K562 (cell line): ENCODE results near the gene RABL3. TPM values are rescaled to one million over a fixed set of nuclear protein-coding genes. Genes with fewer than 3 reads are reported as not detected.

Source experiments
- ATAC-seq: fragments of 200-7000 bp; cut with Tn5 transposase; 3 replicates; pipeline ENCODE4 v1.9.1; 2020; ENCODE audit warnings: moderate library complexity
- BruUV-seq: library from RNA; stranded (reverse); fragments of 400-500 nt; replicated peaks from 2 replicates; lab custom pipeline; 2021; lab: Mats Ljungman, UMichigan
- CTCF ChIA-PET: fragments of 300-600 bp; formaldehyde crosslinking; extraction: SDS; loops from one replicate; lab custom pipeline; 2021; ENCODE audit warnings: low intra/inter-chr PET ratio; lab: Yijun Ruan, JAX
- POLR2A ChIA-PET: fragments of 300-600, 350-650 bp; sonication (Branson Sonifier 250); formaldehyde crosslinking; extraction: SDS; loops from one replicate; lab custom pipeline; 2021; ENCODE audit warnings: antibody characterized with exemption, inconsistent platforms; lab: Yijun Ruan, JAX
- DNase-seq, 4 experiments: peaks; one replicate each; pipeline versions ENCODE4 v3.0.0 to v3.0.0-alpha.2; 2011 to 2018; ENCODE audit warnings: low spot score in 3 of 4, mixed read lengths in 3 of 4; ENCODE audit errors: extremely low read depth in 1 of 4
- FAIRE-seq: peaks from 2 replicates; lab custom pipeline; 2011; peaks lifted over from hg19 to GRCh38; lab: Jason Lieb, UNC
- H2AFZ ChIP-seq: 2 replicates; pipeline ENCODE4 v1.6.0; 2011; ENCODE audit warnings: low read depth, low read length, control low read depth, inconsistent platforms
- H3K27ac ChIP-seq: fragments of 200-600 bp; 3 replicates; pipeline ENCODE4 v1.8.0; 2011; ENCODE audit warnings: low read depth, mild to moderate bottlenecking, control low read depth, inconsistent platforms, low read length, moderate library complexity, mixed read lengths; ENCODE audit errors: extremely low read depth
- H3K27me3 ChIP-seq, 2 experiments: fragments of 300-600 bp in 1 of 2; 2 replicates in 1 of 2; 3 replicates in 1 of 2; pipeline versions ENCODE4 v1.6.0 to v1.8.0; 2011; ENCODE audit warnings: inconsistent platforms in 2 of 2, low read length in 2 of 2, mild to moderate bottlenecking in 1 of 2, mixed read lengths in 1 of 2, moderate library complexity in 1 of 2; ENCODE audit not compliant: control insufficient read depth in 2 of 2, insufficient read depth in 2 of 2
- H3K36me3 ChIP-seq: fragments of 300-600 bp; 3 replicates; pipeline ENCODE4 v1.8.0; 2011; ENCODE audit warnings: mild to moderate bottlenecking, low read length, inconsistent platforms; ENCODE audit not compliant: control insufficient read depth, insufficient read depth
- H3K4me1 ChIP-seq, 2 experiments: fragments of 200-600 bp in 1 of 2; replicated peaks in 1 of 2; 2 replicates in 1 of 2; 3 replicates in 1 of 2; pipeline versions ENCODE4 v1.5.1 to v1.8.0; 2011; ENCODE audit warnings: inconsistent platforms in 2 of 2, low read length in 2 of 2, mild to moderate bottlenecking in 1 of 2, mixed read lengths in 1 of 2, moderate library complexity in 1 of 2; ENCODE audit not compliant: control insufficient read depth in 2 of 2, insufficient read depth in 2 of 2
- H3K4me2 ChIP-seq: 2 replicates; pipeline ENCODE4 v1.6.1; 2011; ENCODE audit warnings: low read length, control low read depth, inconsistent platforms, mixed read lengths; ENCODE audit not compliant: insufficient read depth
- H3K4me3 ChIP-seq: fragments of 200-600 bp; sonication (generic), shearing (Covaris generic); 2 replicates; pipeline ENCODE4 v1.5.1; 2016; ENCODE audit warnings: control low read depth, inconsistent platforms
- H3K79me2 ChIP-seq: fragments of 200-600 bp; 3 replicates; pipeline ENCODE4 v1.8.0; 2011; ENCODE audit warnings: low read length, inconsistent platforms; ENCODE audit not compliant: control insufficient read depth, insufficient read depth
- H3K9ac ChIP-seq, 2 experiments: 2 replicates each; pipeline versions ENCODE4 v1.6.0 to v1.6.1; 2011; ENCODE audit warnings: low read depth in 2 of 2, low read length in 2 of 2, control low read depth in 1 of 2, inconsistent platforms in 1 of 2, mild to moderate bottlenecking in 1 of 2, mixed read lengths in 1 of 2; ENCODE audit not compliant: insufficient read depth in 1 of 2
- H3K9me1 ChIP-seq: one replicate; pipeline ENCODE4 v1.6.0; 2011; ENCODE audit warnings: inconsistent platforms, mild to moderate bottlenecking, low read length, moderate library complexity; ENCODE audit not compliant: control insufficient read depth, insufficient read depth
- H3K9me3 ChIP-seq: replicated peaks from 2 replicates; pipeline ENCODE4 v1.5.1; 2011; ENCODE audit warnings: low read depth, low read length, inconsistent platforms; ENCODE audit not compliant: control insufficient read depth, insufficient read depth
- H4K20me1 ChIP-seq: replicated peaks from 2 replicates; pipeline ENCODE4 v1.6.1; 2011; ENCODE audit warnings: low read length, inconsistent platforms, mixed read lengths; ENCODE audit not compliant: control insufficient read depth, insufficient read depth
- FOS ChIP-seq: IDR thresholded peaks from 3 replicates; pipeline ENCODE4 v1.6.1; 2011; ENCODE audit not compliant: insufficient read length; ENCODE audit errors: extremely low read depth
- FOXA1 ChIP-seq: fragments of 450-650 bp; IDR thresholded peaks from 2 replicates; pipeline ENCODE4 v1.6.1; 2016; ENCODE audit warnings: mild to moderate bottlenecking, borderline replicate concordance
- KAT2B ChIP-seq: IDR thresholded peaks from one replicate; pipeline ENCODE4 v1.6.1; 2012; ENCODE audit warnings: low read depth, mild to moderate bottlenecking, control low read depth, inconsistent platforms, low read length, moderate library complexity
- KLF13 ChIP-seq: fragments of 450-650 bp; IDR thresholded peaks from 2 replicates; pipeline ENCODE4 v1.6.1; 2016; ENCODE audit warnings: missing genetic modification characterization, low read depth, mild to moderate bottlenecking, missing compliant biosample characterization, moderate library complexity, borderline replicate concordance
- ZNF583 ChIP-seq: fragments of 250-450 bp; sonication (Bioruptor Pico); IDR thresholded peaks from 2 replicates; pipeline ENCODE4 v1.4.0; 2020
- ZNF668 ChIP-seq: fragments of 250-450 bp; sonication (Bioruptor Pico); IDR thresholded peaks from 2 replicates; pipeline ENCODE4 v1.8.0; 2022; ENCODE audit warnings: mild to moderate bottlenecking, inconsistent platforms
- in situ Hi-C: fragments of 300-500 bp; cut with MboI; formaldehyde crosslinking; loops from 4 replicates; pipeline ENCODE4 v1.15.0; 2018; ENCODE audit warnings: inconsistent platforms, mixed read lengths
- intact Hi-C: fragments of 100-400 bp; cut with micrococcal nuclease; formaldehyde crosslinking; loops from 2 replicates; pipeline ENCODE4 v1.14.2; 2022
- polyA plus RNA-seq, 8 experiments: library from polyadenylated mRNA; depleted of rRNA in 4 of 8; stranded (reverse) in 5 of 8; unstranded in 3 of 8; fragments of >200 nt; fragmentation: Nextera tagmentation in 2 of 8; fragmentation: Illumina TruSeq in 1 of 8; extraction: Ambion mirVana in 2 of 8; extraction: Trizol in 1 of 8; gene quantifications; 2 replicates each; pipeline versions ENCODE4 v1.2.1 to v1.2.3, GENCODE V29; 2011 to 2014; ENCODE audit warnings: inconsistent platforms in 1 of 8, missing spikeins in 1 of 8
- total RNA-seq, 7 experiments: library from RNA; depleted of rRNA in 6 of 7; stranded (reverse); fragments of >200 nt in 6 of 7; fragmentation: Illumina TruSeq in 2 of 7; extraction: Trizol in 2 of 7; gene quantifications; 2 replicates each; pipeline versions ENCODE4 v1.2.1 to v1.2.3, GENCODE V29; 2011 to 2021; ENCODE audit warnings: low replicate concordance in 1 of 7
- TF ChIP-seq, protein P1 (sequence below): fragments of 250-450 bp; sonication (Bioruptor Pico); IDR thresholded peaks from 2 replicates; pipeline ENCODE4 v1.4.0; 2020; ENCODE audit warnings: mild to moderate bottlenecking
- TF ChIP-seq, protein P2 (sequence below): fragments of 450-650 bp; formaldehyde crosslinking; IDR thresholded peaks from 2 replicates; pipeline ENCODE4 v1.4.0; 2020; ENCODE audit warnings: mild to moderate bottlenecking, mixed read lengths
- TF ChIP-seq, protein P3 (sequence below): fragments of 150-350 bp; IDR thresholded peaks from 2 replicates; pipeline ENCODE4 v1.6.1; 2014; ENCODE audit warnings: low read depth, mild to moderate bottlenecking, low read length, borderline replicate concordance

The RABL3 gene
- total and polyA plus RNA-seq, 9 of the 15 experiments (the other 6 are each of a cell fraction or from before 2014, with no cell fraction given): 6.5 to 30.7 (median 12.3) TPM

- TF ChIP-seq ZNF583: no peak
- H3K9me3 ChIP-seq: no peaks in the 10 kb centered on the region
- ChIA-PET CTCF (no interaction called here), POLR2A (interaction anchor here (0.6 to 0.7 kb wide), 2 partner anchors 98 to 670 kb away, joined by 3 to 4 read pairs; no protein-coding TSS in a partner anchor)
- H3K27me3 ChIP-seq: no peaks in the 10 kb centered on the region
- no peak overlapping the region for H3K27ac ChIP-seq
- no peak overlapping the region for H3K4me3 ChIP-seq
- in situ Hi-C loops: no loop called here
- no peak for DNase-seq
- H4K20me1 ChIP-seq: no peaks in the 10 kb centered on the region
- peaks cover 7% of the 10 kb centered on the region; the same call in 2 of the 3 replicates for H3K36me3 ChIP-seq
- H3K9ac ChIP-seq: no peak overlapping the region
- no peak for ATAC-seq
- FAIRE-seq: no peak
- intact Hi-C loops: no loop called here
- H3K4me1 ChIP-seq: peaks cover 0 to 5% of the 10 kb centered on the region in 2 experiments; a peak in 3 of 5 replicates
- no TSS peak for BruUV-seq
- no peaks in the 10 kb centered on the region for H3K9me1 ChIP-seq
- no peak overlapping the region for H2AFZ ChIP-seq
- H3K79me2 ChIP-seq: peaks cover 43% of the 10 kb centered on the region
- no peak overlapping the region for H3K4me2 ChIP-seq
Measured at GRCh38 chr3:120765830-120766493, 23.6 kb upstream of the RABL3 start.

DNA sequence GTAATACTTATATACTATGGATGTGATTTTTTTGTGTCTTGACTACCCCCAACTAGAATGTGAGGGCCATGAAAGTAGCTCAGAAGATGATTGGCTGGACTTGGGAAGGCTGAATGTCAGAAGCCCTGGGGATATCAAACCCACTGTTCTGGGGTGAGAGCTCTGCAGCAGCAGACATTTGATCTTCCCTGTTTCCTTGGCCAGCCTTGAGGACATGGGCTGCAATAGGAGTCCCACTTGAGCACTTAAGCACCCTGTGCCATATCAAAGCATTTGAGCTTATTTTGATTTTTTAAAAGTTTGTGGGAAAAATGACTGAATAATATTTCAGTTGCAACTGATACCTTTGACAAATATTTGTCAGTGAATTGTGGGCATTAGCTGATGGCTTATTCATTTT lies 21.9 kb upstream of the RABL3 start:
- DNase-seq (no peak), FAIRE-seq (no peak), ATAC-seq (no peak)
- no peaks in the 10 kb centered on the region for H4K20me1 ChIP-seq
- no peak overlapping the region for H3K4me3 ChIP-seq
- BruUV-seq: no TSS peak
- peaks cover 38% of the 10 kb centered on the region for H3K79me2 ChIP-seq
- intact Hi-C loops: no loop called here
- in situ Hi-C loops: no loop called here
- H2AFZ ChIP-seq: no peak overlapping the region
- H3K9me1 ChIP-seq: no peaks in the 10 kb centered on the region
- H3K36me3 ChIP-seq: no peaks in the 10 kb centered on the region
- no peak overlapping the region for H3K4me2 ChIP-seq
- POLR2A ChIA-PET: no interaction called here
- no peak overlapping the region for H3K9ac ChIP-seq
- CTCF ChIA-PET: no interaction called here
- no peak overlapping the region for H3K27ac ChIP-seq
- no peaks in the 10 kb centered on the region for H3K27me3 ChIP-seq
- peaks cover 0 to 5% of the 10 kb centered on the region in 2 experiments; a peak in 3 of 5 replicates for H3K4me1 ChIP-seq
- H3K9me3 ChIP-seq: no peaks in the 10 kb centered on the region
- TF ChIP-seq, protein P1, sequence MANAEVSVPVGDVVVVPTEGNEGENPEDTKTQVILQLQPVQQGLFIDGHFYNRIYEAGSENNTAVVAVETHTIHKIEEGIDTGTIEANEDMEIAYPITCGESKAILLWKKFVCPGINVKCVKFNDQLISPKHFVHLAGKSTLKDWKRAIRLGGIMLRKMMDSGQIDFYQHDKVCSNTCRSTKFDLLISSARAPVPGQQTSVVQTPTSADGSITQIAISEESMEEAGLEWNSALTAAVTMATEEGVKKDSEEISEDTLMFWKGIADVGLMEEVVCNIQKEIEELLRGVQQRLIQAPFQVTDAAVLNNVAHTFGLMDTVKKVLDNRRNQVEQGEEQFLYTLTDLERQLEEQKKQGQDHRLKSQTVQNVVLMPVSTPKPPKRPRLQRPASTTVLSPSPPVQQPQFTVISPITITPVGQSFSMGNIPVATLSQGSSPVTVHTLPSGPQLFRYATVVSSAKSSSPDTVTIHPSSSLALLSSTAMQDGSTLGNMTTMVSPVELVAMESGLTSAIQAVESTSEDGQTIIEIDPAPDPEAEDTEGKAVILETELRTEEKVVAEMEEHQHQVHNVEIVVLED (CRISPR knock-in tag): no peak
- TF ChIP-seq FOS: no peak
- TF ChIP-seq, protein P2, sequence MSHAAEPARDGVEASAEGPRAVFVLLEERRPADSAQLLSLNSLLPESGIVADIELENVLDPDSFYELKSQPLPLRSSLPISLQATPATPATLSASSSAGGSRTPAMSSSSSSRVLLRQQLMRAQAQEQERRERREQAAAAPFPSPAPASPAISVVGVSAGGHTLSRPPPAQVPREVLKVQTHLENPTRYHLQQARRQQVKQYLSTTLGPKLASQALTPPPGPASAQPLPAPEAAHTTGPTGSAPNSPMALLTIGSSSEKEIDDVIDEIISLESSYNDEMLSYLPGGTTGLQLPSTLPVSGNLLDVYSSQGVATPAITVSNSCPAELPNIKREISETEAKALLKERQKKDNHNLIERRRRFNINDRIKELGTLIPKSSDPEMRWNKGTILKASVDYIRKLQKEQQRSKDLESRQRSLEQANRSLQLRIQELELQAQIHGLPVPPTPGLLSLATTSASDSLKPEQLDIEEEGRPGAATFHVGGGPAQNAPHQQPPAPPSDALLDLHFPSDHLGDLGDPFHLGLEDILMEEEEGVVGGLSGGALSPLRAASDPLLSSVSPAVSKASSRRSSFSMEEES (CRISPR knock-in tag): no peak
- TF ChIP-seq ZNF668 (CRISPR knock-in tag): no peak
- no peak for TF ChIP-seq FOXA1
- TF ChIP-seq KAT2B: no peak
- TF ChIP-seq, protein P3, sequence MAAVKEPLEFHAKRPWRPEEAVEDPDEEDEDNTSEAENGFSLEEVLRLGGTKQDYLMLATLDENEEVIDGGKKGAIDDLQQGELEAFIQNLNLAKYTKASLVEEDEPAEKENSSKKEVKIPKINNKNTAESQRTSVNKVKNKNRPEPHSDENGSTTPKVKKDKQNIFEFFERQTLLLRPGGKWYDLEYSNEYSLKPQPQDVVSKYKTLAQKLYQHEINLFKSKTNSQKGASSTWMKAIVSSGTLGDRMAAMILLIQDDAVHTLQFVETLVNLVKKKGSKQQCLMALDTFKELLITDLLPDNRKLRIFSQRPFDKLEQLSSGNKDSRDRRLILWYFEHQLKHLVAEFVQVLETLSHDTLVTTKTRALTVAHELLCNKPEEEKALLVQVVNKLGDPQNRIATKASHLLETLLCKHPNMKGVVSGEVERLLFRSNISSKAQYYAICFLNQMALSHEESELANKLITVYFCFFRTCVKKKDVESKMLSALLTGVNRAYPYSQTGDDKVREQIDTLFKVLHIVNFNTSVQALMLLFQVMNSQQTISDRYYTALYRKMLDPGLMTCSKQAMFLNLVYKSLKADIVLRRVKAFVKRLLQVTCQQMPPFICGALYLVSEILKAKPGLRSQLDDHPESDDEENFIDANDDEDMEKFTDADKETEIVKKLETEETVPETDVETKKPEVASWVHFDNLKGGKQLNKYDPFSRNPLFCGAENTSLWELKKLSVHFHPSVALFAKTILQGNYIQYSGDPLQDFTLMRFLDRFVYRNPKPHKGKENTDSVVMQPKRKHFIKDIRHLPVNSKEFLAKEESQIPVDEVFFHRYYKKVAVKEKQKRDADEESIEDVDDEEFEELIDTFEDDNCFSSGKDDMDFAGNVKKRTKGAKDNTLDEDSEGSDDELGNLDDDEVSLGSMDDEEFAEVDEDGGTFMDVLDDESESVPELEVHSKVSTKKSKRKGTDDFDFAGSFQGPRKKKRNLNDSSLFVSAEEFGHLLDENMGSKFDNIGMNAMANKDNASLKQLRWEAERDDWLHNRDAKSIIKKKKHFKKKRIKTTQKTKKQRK: no peak
- no peak for TF ChIP-seq KLF13 (tag)
